RWPE2 (cell line): ENCODE measurements around the gene SLC35G3.

ENCODE experiments used
- ATAC-seq: fragments of 200-7000 bp; cut with Tn5 transposase; 3 replicates; pipeline ENCODE4 v1.9.1; 2021; ENCODE audit warnings: low read depth
- DNase-seq: peaks from one replicate; pipeline ENCODE4 v3.0.0-alpha.2; 2020; ENCODE audit warnings: low spot score
- H3K27ac ChIP-seq: fragments of 450-650 bp; 2 replicates; pipeline ENCODE4 v1.5.1; 2017; ENCODE audit warnings: mild to moderate bottlenecking; ENCODE audit not compliant: poor library complexity, severe bottlenecking
- H3K27me3 ChIP-seq: fragments of 250-450 bp; sonication (Bioruptor Pico); 2 replicates; pipeline ENCODE4 v1.5.1; 2021; ENCODE audit warnings: mild to moderate bottlenecking, moderate library complexity; ENCODE audit not compliant: insufficient read depth, poor library complexity, severe bottlenecking
- H3K36me3 ChIP-seq: fragments of 250-450 bp; sonication (Bioruptor Pico); 2 replicates; pipeline ENCODE4 v1.5.1; 2020; ENCODE audit warnings: low read depth, mild to moderate bottlenecking, moderate library complexity
- H3K4me1 ChIP-seq: fragments of 250-450 bp; sonication (Bioruptor Pico); 2 replicates; pipeline ENCODE4 v1.5.1; 2021; ENCODE audit warnings: mild to moderate bottlenecking, moderate library complexity; ENCODE audit not compliant: insufficient read depth, poor library complexity, severe bottlenecking
- H3K4me3 ChIP-seq: fragments of 250-450 bp; sonication (Bioruptor Pico); 2 replicates; pipeline ENCODE4 v1.5.1; 2021; ENCODE audit warnings: mild to moderate bottlenecking, moderate library complexity; ENCODE audit not compliant: severe bottlenecking
- H3K9me3 ChIP-seq: fragments of 250-450 bp; sonication (Bioruptor Pico); 2 replicates; pipeline ENCODE4 v1.5.1; 2021; ENCODE audit warnings: mild to moderate bottlenecking, moderate library complexity; ENCODE audit not compliant: severe bottlenecking
- CTCF ChIP-seq: fragments of 450-650 bp; IDR thresholded peaks from one replicate; pipeline ENCODE4 v1.5.1; 2017; ENCODE audit warnings: mild to moderate bottlenecking, moderate library complexity; ENCODE audit not compliant: poor library complexity, severe bottlenecking

The SLC35G3 gene

GRCh38 chr17:35160354-35161201 lies 33.6 kb downstream of the SLC35G3 start:
- Histone ChIP-seq H3K4me1 (peaks cover 10% of the 10 kb centered on the region), H3K9me3 (no peaks in the 10 kb centered on the region), H3K36me3 (no peaks in the 10 kb centered on the region), H3K27me3 (peaks cover 4% of the 10 kb centered on the region), H3K27ac (no peak overlapping the region), H3K4me3 (no peak overlapping the region)
- no peak for DNase-seq
- no peak for ATAC-seq
- TF ChIP-seq CTCF = no peak

DNA sequence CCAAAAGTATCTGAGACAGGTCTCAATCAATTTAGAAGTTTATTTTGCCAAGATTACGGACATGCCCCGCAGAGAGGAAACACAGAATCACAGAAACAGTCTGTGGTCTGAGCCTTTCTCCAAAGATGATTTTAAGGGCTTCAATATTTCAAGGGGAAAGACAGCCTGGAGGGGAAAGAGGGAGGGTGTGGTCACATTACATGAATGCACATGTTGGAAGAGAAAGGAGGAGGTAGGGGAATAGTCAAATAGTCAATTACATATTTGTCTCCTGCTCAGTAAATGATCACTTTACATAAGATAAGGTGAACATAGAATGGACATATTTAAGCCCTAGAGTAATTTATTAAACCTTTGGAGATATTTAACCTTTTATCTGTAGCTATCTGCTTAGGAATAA lies 34.3 kb downstream of the SLC35G3 start:
- Histone ChIP-seq H3K9me3 (no peaks in the 10 kb centered on the region), H3K4me1 (peaks cover 10% of the 10 kb centered on the region), H3K36me3 (no peaks in the 10 kb centered on the region), H3K27me3 (peaks cover 4% of the 10 kb centered on the region), H3K4me3 (no peak overlapping the region), H3K27ac (no peak overlapping the region)
- ATAC-seq = no peak
- TF ChIP-seq CTCF = no peak
- no peak for DNase-seq

- ATAC-seq (no peak), DNase-seq (no peak)
- no peaks in the 10 kb centered on the region for H3K36me3 ChIP-seq
- no peaks in the 10 kb centered on the region for H3K9me3 ChIP-seq
- H3K4me1 ChIP-seq = peaks cover 8% of the 10 kb centered on the region
- no peaks in the 10 kb centered on the region for H3K27me3 ChIP-seq
- no peak overlapping the region for H3K4me3 ChIP-seq
- no peak for TF ChIP-seq CTCF
- no peak overlapping the region for H3K27ac ChIP-seq
Observed at GRCh38 chr17:35155246-35155645, 38.9 kb downstream of the SLC35G3 start.

- Histone ChIP-seq H3K4me3 (no peak overlapping the region), H3K4me1 (peaks cover under 1% of the 10 kb centered on the region), H3K9me3 (no peaks in the 10 kb centered on the region), H3K36me3 (no peaks in the 10 kb centered on the region), H3K27me3 (no peaks in the 10 kb centered on the region), H3K27ac (no peak overlapping the region)
- no peak for TF ChIP-seq CTCF
- DNase-seq (no peak), ATAC-seq (no peak)
Observed at GRCh38 chr17:35154196-35155165, 39.7 kb downstream of the SLC35G3 start.
